IPS-15b (cell line): Measurements from ENCODE around the gene RIC8A.
A peak's percentile ranks its signal among the peaks of the same experiment; 100 is the strongest.

Experiments used
- H3K27me3 ChIP-seq: one replicate; pipeline ENCODE4 v1.6.1; 2013; ENCODE audit warnings: low read length; ENCODE audit not compliant: control insufficient read depth, insufficient read depth
- H3K36me3 ChIP-seq: one replicate; pipeline ENCODE4 v1.6.1; 2013; ENCODE audit warnings: low read length; ENCODE audit not compliant: control insufficient read depth, insufficient read depth
- H3K4me1 ChIP-seq: one replicate; pipeline ENCODE4 v1.6.1; 2013; ENCODE audit warnings: mild to moderate bottlenecking, low read length; ENCODE audit not compliant: control insufficient read depth, insufficient read depth
- H3K4me3 ChIP-seq: one replicate; pipeline ENCODE4 v1.5.1; 2013; ENCODE audit warnings: low read depth, low read length
- H3K9ac ChIP-seq: one replicate; pipeline ENCODE4 v1.6.1; 2013; ENCODE audit warnings: low read depth, mild to moderate bottlenecking, low read length
- H3K9me3 ChIP-seq: one replicate; pipeline ENCODE4 v1.6.1; 2013; ENCODE audit warnings: mild to moderate bottlenecking, low read length; ENCODE audit not compliant: control insufficient read depth, insufficient read depth

RIC8A gene

GRCh38 chr11:206002-206384 lies 1.5 kb upstream of the RIC8A start:
- Histone ChIP-seq H3K4me1 (peaks cover 2% of the 10 kb centered on the region), H3K36me3 (peaks cover 31% of the 10 kb centered on the region), H3K9ac (peak overlapping the region; percentile 4), H3K4me3 (peak overlapping the region; percentile 98), H3K27me3 (no peaks in the 10 kb centered on the region), H3K9me3 (no peaks in the 10 kb centered on the region)

DNA sequence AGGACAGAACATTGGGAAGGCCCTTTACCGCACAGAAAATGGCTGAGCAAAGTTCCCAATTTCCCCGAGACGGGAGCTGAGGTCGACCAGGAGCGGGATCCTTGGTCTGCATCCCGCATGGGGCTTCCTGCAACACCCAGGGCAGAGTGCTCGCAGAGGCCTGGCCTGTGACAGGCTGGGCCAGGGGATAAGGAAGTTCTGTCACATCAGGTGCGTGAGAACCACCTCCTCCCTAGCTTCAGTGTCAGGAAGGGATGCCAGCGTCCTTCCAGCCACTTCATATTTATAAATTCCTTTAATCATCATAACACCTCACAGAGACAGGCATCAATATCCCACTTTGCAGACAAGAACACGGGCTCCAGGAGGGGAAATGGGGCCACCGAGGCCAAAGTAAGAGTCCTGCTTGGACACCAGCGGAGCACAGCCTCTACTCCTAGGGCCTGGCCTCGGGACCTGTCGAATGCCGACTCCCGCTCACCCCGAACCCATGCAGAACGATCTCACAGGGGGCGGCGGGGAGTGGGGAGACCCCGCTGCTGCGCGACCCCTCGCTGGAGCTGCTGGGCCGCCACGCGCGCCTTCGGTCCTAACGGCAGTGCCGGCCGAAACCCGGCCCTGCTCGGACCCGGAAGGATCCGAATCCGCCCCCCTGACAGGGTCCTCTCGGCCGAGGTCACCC lies 841 bp upstream of the RIC8A start:
- H3K4me3 ChIP-seq: peak overlapping the region; percentile 98
- peaks cover 2% of the 10 kb centered on the region for H3K4me1 ChIP-seq
- H3K9ac ChIP-seq: peak overlapping the region; percentile 96
- H3K9me3 ChIP-seq: no peaks in the 10 kb centered on the region
- H3K36me3 ChIP-seq: peaks cover 36% of the 10 kb centered on the region
- no peaks in the 10 kb centered on the region for H3K27me3 ChIP-seq

DNA sequence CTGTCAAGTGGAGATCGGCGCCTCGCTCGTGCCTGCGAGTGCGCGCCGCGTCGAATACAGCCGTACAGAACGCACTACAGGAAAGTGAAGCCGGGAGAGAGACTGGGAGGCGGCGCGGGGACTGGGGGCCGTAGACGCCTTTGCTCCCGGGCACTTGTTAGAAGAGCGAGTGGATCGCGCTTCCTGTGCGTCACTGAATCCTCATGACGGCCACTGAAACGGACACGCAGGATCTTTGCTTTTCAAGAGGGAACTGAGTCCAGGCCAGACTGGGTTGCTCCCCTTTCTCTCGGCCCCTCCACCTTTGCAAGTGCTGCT lies 314 bp downstream of the RIC8A start:
- H3K9me3 ChIP-seq: no peaks in the 10 kb centered on the region
- peaks cover 2% of the 10 kb centered on the region for H3K4me1 ChIP-seq
- peaks cover 47% of the 10 kb centered on the region for H3K36me3 ChIP-seq
- H3K4me3 ChIP-seq: peak overlapping the region; percentile 98
- H3K27me3 ChIP-seq: no peaks in the 10 kb centered on the region
- peak overlapping the region; percentile 94 for H3K9ac ChIP-seq

- H3K27me3 ChIP-seq: no peaks in the 10 kb centered on the region
- peaks cover 2% of the 10 kb centered on the region for H3K4me1 ChIP-seq
- H3K9me3 ChIP-seq: no peaks in the 10 kb centered on the region
- H3K36me3 ChIP-seq: peaks cover 52% of the 10 kb centered on the region
- H3K4me3 ChIP-seq: peak overlapping the region; percentile 98
- peak overlapping the region; percentile 94 for H3K9ac ChIP-seq
These were observed 841 bp downstream of the RIC8A start for GRCh38 chr11:208181-208916.

DNA sequence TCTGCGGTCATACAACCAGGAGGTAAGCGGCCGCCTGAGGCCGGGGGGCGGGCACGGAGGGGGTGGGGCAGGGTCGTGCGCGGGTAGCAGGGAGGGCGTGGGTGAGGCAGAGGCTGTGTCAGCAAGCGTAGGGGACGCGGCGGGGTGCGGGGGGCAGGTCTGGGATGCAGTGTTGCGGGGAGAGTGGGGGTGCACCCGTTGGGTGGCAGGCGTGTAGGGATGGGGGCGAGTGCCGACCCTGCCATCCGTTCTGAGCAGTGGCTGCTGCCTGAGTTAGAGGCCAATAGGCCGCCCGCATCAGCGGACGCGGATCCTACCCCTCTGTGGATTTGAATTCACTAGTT lies 1.4 kb downstream of the RIC8A start:
- H3K4me3 ChIP-seq: peak overlapping the region; percentile 98
- peaks cover 52% of the 10 kb centered on the region for H3K36me3 ChIP-seq
- peak overlapping the region; percentile 65 for H3K9ac ChIP-seq
- no peaks in the 10 kb centered on the region for H3K9me3 ChIP-seq
- H3K4me1 ChIP-seq: peaks cover 2% of the 10 kb centered on the region
- no peaks in the 10 kb centered on the region for H3K27me3 ChIP-seq

DNA sequence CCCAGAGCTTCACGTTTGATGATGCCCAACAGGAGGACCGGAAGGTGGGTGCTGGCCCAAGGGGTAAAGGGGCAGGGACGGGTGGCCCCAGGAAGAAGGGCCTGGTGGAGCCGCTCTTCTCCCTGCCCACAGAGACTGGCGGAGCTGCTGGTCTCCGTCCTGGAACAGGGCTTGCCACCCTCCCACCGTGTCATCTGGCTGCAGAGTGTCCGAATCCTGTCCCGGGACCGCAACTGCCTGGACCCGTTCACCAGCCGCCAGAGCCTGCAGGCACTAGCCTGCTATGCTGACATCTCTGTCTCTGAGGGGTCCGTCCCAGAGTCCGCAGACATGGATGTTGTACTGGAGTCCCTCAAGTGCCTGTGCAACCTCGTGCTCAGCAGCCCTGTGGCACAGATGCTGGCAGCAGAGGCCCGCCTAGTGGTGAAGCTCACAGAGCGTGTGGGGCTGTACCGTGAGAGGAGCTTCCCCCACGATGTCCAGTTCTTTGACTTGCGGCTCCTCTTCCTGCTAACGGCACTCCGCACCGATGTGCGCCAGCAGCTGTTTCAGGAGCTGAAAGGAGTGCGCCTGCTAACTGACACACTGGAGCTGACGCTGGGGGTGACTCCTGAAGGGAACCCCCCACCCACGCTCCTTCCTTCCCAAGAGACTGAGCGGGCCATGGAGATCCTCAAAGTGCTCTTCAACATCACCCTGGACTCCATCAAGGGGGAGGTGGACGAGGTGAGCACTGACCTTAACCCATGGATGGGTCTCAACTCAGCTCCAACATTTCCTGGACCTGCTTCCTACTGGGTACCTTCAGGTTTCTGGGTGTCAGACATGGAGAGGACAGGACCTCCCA lies 2.0 kb downstream of the RIC8A start:
- Histone ChIP-seq H3K4me1 (peaks cover 2% of the 10 kb centered on the region), H3K9ac (peak overlapping the region; percentile 65), H3K36me3 (peaks cover 58% of the 10 kb centered on the region), H3K4me3 (peak overlapping the region; percentile 98), H3K9me3 (no peaks in the 10 kb centered on the region), H3K27me3 (no peaks in the 10 kb centered on the region)

DNA sequence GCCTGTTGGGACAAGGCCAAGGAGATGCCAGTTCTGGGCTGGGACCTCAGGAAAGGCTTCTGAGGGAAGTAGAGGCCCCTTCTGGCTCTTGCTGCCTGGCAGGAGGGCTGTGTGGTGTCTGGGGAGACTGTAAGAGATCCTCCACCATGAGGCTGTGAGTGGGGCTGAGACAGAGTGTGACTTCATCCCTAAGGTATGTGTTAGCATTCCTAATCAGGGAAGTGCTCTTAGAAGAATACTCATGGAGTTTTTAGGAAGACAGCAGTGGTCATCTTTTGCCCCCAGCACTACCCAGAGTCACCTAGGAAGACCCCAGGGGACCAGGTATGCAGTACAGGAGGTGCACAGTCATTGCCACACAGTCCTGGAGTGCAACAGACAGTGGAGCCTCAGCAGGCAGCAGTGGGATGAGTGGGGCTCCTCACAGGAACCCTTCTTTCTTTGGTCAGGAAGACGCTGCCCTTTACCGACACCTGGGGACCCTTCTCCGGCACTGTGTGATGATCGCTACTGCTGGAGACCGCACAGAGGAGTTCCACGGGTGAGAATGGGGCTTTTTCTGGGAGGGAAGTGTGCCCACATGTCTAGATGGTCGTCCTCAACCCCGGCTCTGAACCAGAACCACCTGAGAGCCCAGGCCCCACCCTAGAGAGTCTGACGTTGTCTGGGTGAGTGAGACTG lies 2.8 kb downstream of the RIC8A start:
- H3K36me3 ChIP-seq: peaks cover 58% of the 10 kb centered on the region
- H3K4me3 ChIP-seq: no peak overlapping the region
- peaks cover 2% of the 10 kb centered on the region for H3K4me1 ChIP-seq
- H3K9me3 ChIP-seq: no peaks in the 10 kb centered on the region
- H3K27me3 ChIP-seq: no peaks in the 10 kb centered on the region
- H3K9ac ChIP-seq: no peak overlapping the region

DNA sequence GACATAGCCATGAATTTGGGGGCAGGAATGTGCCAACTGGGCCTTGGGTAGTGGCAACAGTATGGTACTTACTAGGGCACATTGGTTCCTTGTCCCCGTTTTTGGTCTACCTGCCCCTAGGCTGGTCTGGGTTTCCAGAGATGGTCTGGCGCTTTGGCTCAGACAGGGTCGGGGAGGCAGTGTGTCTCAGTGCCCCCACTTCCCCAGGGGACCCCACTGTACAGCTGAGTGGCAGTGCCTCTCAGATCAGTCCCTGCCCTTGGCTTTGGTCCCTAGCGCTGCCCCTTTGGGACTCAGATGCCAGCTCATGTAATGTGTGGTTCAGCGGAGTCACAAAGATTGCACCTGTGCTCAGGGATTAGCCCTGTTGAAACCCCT lies 3.3 kb downstream of the RIC8A start:
- Histone ChIP-seq H3K4me3 (no peak overlapping the region), H3K4me1 (peaks cover 2% of the 10 kb centered on the region), H3K9me3 (no peaks in the 10 kb centered on the region), H3K36me3 (peaks cover 54% of the 10 kb centered on the region), H3K9ac (no peak overlapping the region), H3K27me3 (no peaks in the 10 kb centered on the region)

DNA sequence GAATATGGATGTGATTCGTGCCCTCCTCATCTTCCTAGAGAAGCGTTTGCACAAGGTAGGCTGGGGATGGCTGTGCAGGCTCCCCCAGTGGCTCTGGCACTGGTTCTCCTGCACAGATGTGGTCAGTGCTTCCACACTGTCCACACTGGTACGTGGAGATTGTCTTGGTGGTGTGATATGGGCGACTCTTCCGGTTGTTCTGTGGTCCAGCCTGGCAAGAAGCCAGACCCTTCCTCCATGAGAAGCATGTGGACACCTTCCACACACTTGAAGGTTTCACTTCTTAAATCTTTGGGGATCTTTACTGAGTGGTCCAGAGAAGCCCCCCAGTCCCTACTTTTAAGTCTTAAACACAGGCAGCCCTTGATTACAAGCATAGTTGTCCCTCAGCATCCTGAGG lies 3.8 kb downstream of the RIC8A start:
- Histone ChIP-seq H3K9me3 (no peaks in the 10 kb centered on the region), H3K36me3 (peaks cover 54% of the 10 kb centered on the region), H3K4me3 (no peak overlapping the region), H3K4me1 (peaks cover 2% of the 10 kb centered on the region), H3K27me3 (no peaks in the 10 kb centered on the region), H3K9ac (no peak overlapping the region)

GRCh38 chr11:211741-212140 lies 4.2 kb downstream of the RIC8A start:
- peaks cover 53% of the 10 kb centered on the region for H3K36me3 ChIP-seq
- no peak overlapping the region for H3K4me3 ChIP-seq
- peaks cover 2% of the 10 kb centered on the region for H3K4me1 ChIP-seq
- H3K9ac ChIP-seq: no peak overlapping the region
- H3K27me3 ChIP-seq: no peaks in the 10 kb centered on the region
- no peaks in the 10 kb centered on the region for H3K9me3 ChIP-seq

DNA sequence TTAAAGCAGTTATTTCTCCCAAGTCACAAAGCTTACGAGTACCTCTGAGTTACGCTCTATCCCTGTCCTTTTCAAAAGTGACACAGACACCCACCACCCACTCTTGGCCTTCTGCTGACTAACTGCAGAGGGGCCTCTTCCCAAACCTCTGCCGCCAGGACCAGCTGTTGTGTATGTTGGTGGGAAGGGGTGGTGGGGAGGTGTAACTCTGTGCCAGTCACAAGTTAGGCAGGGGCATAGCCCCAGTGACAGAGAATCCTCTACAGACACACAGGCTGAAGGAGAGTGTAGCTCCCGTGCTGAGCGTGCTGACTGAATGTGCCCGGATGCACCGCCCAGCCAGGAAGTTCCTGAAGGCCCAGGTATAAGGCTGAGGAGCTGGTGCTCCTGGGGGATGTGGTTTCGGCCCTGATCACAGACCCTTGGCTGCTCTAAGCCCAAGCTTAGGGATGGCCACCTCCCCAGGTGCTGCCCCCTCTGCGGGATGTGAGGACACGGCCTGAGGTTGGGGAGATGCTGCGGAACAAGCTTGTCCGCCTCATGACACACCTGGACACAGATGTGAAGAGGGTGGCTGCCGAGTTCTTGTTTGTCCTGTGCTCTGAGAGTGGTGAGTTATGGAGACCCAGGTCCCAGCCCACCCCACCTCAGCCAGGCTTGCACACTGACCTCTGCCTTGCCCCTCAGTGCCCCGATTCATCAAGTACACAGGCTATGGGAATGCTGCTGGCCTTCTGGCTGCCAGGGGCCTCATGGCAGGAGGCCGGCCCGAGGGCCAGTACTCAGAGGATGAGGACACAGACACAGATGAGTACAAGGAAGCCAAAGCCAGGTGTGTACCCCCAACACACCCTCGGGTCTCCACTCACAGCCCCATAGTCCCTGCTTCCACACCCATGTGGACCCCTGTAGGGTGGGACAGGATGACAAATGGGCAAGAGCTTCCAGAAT lies 4.9 kb downstream of the RIC8A start:
- no peaks in the 10 kb centered on the region for H3K9me3 ChIP-seq
- H3K4me1 ChIP-seq: peaks cover 2% of the 10 kb centered on the region
- no peak overlapping the region for H3K4me3 ChIP-seq
- no peak overlapping the region for H3K9ac ChIP-seq
- peaks cover 49% of the 10 kb centered on the region for H3K36me3 ChIP-seq
- H3K27me3 ChIP-seq: no peaks in the 10 kb centered on the region
